HepG2 (cell line): ENCODE results near the gene RAP2A. TPM values are rescaled to one million over a fixed set of nuclear protein-coding genes. Genes with fewer than 3 reads are reported as not detected.

Source experiments
- ARNT2 ChIP-seq: sonication (generic); formaldehyde crosslinking; IDR thresholded peaks from 2 replicates; pipeline ENCODE4 v1.8.0; 2022; ENCODE audit warnings: mild to moderate bottlenecking, low read depth, missing genetic modification reagents, moderate library complexity
- HMG20B ChIP-seq: conservative IDR thresholded peaks from 2 replicates; pipeline ENCODE4 v1.6.1; 2016; ENCODE audit warnings: missing genetic modification reagents, missing compliant biosample characterization
- MED1 ChIP-seq: sonication (generic); formaldehyde crosslinking; IDR thresholded peaks from 2 replicates; pipeline ENCODE4 v1.4.0; 2020; ENCODE audit warnings: missing genetic modification reagents
- NAIF1 ChIP-seq: sonication (generic); formaldehyde crosslinking; IDR thresholded peaks from 2 replicates; pipeline ENCODE4 v1.5.0; 2020; ENCODE audit warnings: mild to moderate bottlenecking, missing genetic modification reagents, borderline replicate concordance
- NR3C1 ChIP-seq: sonication (generic); formaldehyde crosslinking; IDR thresholded peaks from 2 replicates; pipeline ENCODE4 v1.4.0; 2020; ENCODE audit warnings: missing genetic modification reagents
- POLR2A ChIP-seq, 2 experiments: IDR thresholded peaks; 2 replicates each; pipeline ENCODE4 v1.6.1; 2011; ENCODE audit warnings: low read depth in 2 of 2, low read length in 2 of 2, mild to moderate bottlenecking in 1 of 2, moderate library complexity in 1 of 2; ENCODE audit not compliant: insufficient read depth in 1 of 2
- SIX1 ChIP-seq: sonication (generic); formaldehyde crosslinking; IDR thresholded peaks from 2 replicates; pipeline ENCODE4 v1.4.0; 2020; ENCODE audit warnings: missing genetic modification reagents, borderline replicate concordance
- SRY ChIP-seq: sonication (generic); formaldehyde crosslinking; IDR thresholded peaks from 2 replicates; pipeline ENCODE4 v1.8.0; 2022; ENCODE audit warnings: mild to moderate bottlenecking, missing genetic modification reagents
- ZFP36L2 ChIP-seq: sonication (generic); formaldehyde crosslinking; IDR thresholded peaks from 2 replicates; pipeline ENCODE4 v1.4.0; 2020; ENCODE audit warnings: missing genetic modification reagents
- ZNF12 ChIP-seq: sonication (generic); formaldehyde crosslinking; IDR thresholded peaks from 2 replicates; pipeline ENCODE4 v1.5.0; 2020; ENCODE audit warnings: missing genetic modification reagents
- ZNF510 ChIP-seq: sonication (generic); formaldehyde crosslinking; IDR thresholded peaks from 2 replicates; pipeline ENCODE4 v1.4.0; 2020; ENCODE audit warnings: low read depth, mild to moderate bottlenecking, missing genetic modification reagents
- ZNF644 ChIP-seq: IDR thresholded peaks from 2 replicates; pipeline ENCODE4 v1.6.1; 2016; ENCODE audit warnings: low read depth
- polyA plus RNA-seq, 8 experiments: library from polyadenylated mRNA; depleted of rRNA in 3 of 8; stranded (reverse) in 7 of 8; unstranded in 1 of 8; fragments of >200 nt; fragmentation: Illumina TruSeq in 4 of 8; extraction: Trizol in 4 of 8; gene quantifications; 2 replicates each; pipeline versions ENCODE4 v1.2.1 to v1.2.3, GENCODE V29; 2011 to 2016; ENCODE audit warnings: low read depth in 4 of 8, missing spikeins in 1 of 8, mixed read lengths in 1 of 8; ENCODE audit not compliant: insufficient read depth in 1 of 8
- total RNA-seq, 5 experiments: library from RNA; depleted of rRNA; stranded (reverse); fragments of >200 nt; fragmentation: Illumina TruSeq; extraction: Trizol; gene quantifications; 2 replicates each; pipeline ENCODE4 v1.2.3, GENCODE V29; 2016; ENCODE audit warnings: low read depth in 1 of 5
- TF ChIP-seq, protein P1 (sequence below): sonication (generic); formaldehyde crosslinking; conservative IDR thresholded peaks from 2 replicates; pipeline ENCODE4 v1.4.0; 2020; ENCODE audit warnings: missing genetic modification reagents
- TF ChIP-seq, protein P2 (sequence below): sonication (generic); formaldehyde crosslinking; IDR thresholded peaks from 2 replicates; pipeline ENCODE4 v1.4.0; 2020; ENCODE audit warnings: missing genetic modification reagents, borderline replicate concordance
- TF ChIP-seq, protein P3 (sequence below): sonication (generic); formaldehyde crosslinking; conservative IDR thresholded peaks from 2 replicates; pipeline ENCODE4 v1.4.0; 2020; ENCODE audit warnings: missing genetic modification reagents
- TF ChIP-seq, protein P4 (sequence below): sonication (generic); formaldehyde crosslinking; IDR thresholded peaks from 2 replicates; pipeline ENCODE4 v1.8.0; 2022; ENCODE audit warnings: mild to moderate bottlenecking, missing genetic modification reagents
- TF ChIP-seq, protein P5 (sequence below): sonication (generic); formaldehyde crosslinking; IDR thresholded peaks from 2 replicates; pipeline ENCODE4 v1.5.0; 2020; ENCODE audit warnings: mild to moderate bottlenecking, low read depth, missing genetic modification reagents, borderline replicate concordance
- TF ChIP-seq, protein P6 (sequence below): sonication (generic); formaldehyde crosslinking; IDR thresholded peaks from 2 replicates; pipeline ENCODE4 v1.5.0; 2020; ENCODE audit warnings: missing genetic modification reagents

The RAP2A gene
- total and polyA plus RNA-seq, 2 of the 13 experiments (the other 11 are each of a cell fraction or from before 2014, with no cell fraction given) = 9.9 to 23.1 TPM

DNA sequence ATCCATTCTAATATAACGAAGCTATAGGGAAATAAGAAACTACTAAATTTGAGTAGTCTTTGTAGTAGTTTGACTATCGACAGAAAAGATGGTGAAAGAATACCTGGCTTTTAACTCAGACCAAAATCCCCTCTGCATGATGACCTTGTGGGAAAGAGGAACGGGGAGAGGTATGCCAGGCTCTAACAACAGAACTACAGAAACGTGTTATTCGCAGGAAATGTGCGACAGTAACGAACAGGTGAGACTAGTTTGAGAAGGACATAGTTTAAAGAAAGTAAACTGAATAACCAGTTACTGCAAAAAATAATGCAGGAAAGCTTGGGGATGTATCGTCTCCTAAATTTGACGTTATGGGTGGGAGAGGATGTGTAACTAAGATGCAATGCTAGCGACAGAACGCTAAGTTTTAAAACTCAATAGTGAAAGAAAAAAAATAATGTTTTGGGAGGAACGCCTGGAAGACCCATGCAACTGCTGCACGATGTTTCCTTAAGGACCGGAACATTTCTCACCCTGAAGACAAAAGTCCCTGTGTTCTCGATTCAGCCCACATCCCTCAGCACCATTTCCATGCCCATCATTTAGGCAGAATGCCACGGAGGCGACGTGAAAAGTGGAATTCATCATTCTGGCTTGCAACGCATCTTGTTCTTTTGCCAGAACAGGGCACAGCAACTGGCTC, 1.6 kb upstream of the RAP2A start (continued):
- TF ChIP-seq, protein P1, sequence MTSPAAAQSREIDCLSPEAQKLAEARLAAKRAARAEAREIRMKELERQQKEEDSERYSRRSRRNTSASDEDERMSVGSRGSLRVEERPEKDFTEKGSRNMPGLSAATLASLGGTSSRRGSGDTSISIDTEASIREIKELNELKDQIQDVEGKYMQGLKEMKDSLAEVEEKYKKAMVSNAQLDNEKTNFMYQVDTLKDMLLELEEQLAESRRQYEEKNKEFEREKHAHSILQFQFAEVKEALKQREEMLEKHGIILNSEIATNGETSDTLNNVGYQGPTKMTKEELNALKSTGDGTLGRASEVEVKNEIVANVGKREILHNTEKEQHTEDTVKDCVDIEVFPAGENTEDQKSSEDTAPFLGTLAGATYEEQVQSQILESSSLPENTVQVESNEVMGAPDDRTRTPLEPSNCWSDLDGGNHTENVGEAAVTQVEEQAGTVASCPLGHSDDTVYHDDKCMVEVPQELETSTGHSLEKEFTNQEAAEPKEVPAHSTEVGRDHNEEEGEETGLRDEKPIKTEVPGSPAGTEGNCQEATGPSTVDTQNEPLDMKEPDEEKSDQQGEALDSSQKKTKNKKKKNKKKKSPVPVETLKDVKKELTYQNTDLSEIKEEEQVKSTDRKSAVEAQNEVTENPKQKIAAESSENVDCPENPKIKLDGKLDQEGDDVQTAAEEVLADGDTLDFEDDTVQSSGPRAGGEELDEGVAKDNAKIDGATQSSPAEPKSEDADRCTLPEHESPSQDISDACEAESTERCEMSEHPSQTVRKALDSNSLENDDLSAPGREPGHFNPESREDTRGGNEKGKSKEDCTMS (CRISPR knock-in tag) = no peak
- TF ChIP-seq POLR2A (IDR thresholded peaks at IDR 0.05; ENCODE audit: insufficient read depth in 1 of 2, low read depth in 2 of 2, low read length in 2 of 2) = no peak
- no peak for TF ChIP-seq SRY (CRISPR knock-in tag)
- TF ChIP-seq NR3C1 (CRISPR knock-in tag) = no peak
- TF ChIP-seq ZNF644 (CRISPR knock-in tag) = no peak
- no peak for TF ChIP-seq ZFP36L2
- TF ChIP-seq ZNF12 (CRISPR knock-in tag) = no peak
- TF ChIP-seq, protein P2, sequence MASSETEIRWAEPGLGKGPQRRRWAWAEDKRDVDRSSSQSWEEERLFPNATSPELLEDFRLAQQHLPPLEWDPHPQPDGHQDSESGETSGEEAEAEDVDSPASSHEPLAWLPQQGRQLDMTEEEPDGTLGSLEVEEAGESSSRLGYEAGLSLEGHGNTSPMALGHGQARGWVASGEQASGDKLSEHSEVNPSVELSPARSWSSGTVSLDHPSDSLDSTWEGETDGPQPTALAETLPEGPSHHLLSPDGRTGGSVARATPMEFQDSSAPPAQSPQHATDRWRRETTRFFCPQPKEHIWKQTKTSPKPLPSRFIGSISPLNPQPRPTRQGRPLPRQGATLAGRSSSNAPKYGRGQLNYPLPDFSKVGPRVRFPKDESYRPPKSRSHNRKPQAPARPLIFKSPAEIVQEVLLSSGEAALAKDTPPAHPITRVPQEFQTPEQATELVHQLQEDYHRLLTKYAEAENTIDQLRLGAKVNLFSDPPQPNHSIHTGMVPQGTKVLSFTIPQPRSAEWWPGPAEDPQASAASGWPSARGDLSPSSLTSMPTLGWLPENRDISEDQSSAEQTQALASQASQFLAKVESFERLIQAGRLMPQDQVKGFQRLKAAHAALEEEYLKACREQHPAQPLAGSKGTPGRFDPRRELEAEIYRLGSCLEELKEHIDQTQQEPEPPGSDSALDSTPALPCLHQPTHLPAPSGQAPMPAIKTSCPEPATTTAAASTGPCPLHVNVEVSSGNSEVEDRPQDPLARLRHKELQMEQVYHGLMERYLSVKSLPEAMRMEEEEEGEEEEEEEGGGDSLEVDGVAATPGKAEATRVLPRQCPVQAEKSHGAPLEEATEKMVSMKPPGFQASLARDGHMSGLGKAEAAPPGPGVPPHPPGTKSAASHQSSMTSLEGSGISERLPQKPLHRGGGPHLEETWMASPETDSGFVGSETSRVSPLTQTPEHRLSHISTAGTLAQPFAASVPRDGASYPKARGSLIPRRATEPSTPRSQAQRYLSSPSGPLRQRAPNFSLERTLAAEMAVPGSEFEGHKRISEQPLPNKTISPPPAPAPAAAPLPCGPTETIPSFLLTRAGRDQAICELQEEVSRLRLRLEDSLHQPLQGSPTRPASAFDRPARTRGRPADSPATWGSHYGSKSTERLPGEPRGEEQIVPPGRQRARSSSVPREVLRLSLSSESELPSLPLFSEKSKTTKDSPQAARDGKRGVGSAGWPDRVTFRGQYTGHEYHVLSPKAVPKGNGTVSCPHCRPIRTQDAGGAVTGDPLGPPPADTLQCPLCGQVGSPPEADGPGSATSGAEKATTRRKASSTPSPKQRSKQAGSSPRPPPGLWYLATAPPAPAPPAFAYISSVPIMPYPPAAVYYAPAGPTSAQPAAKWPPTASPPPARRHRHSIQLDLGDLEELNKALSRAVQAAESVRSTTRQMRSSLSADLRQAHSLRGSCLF (CRISPR knock-in tag) = no peak
- no peak for TF ChIP-seq HMG20B (CRISPR knock-in tag)
- TF ChIP-seq, protein P3, sequence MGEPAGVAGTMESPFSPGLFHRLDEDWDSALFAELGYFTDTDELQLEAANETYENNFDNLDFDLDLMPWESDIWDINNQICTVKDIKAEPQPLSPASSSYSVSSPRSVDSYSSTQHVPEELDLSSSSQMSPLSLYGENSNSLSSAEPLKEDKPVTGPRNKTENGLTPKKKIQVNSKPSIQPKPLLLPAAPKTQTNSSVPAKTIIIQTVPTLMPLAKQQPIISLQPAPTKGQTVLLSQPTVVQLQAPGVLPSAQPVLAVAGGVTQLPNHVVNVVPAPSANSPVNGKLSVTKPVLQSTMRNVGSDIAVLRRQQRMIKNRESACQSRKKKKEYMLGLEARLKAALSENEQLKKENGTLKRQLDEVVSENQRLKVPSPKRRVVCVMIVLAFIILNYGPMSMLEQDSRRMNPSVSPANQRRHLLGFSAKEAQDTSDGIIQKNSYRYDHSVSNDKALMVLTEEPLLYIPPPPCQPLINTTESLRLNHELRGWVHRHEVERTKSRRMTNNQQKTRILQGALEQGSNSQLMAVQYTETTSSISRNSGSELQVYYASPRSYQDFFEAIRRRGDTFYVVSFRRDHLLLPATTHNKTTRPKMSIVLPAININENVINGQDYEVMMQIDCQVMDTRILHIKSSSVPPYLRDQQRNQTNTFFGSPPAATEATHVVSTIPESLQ (CRISPR knock-in tag) = no peak
- TF ChIP-seq NAIF1 (CRISPR knock-in tag) = peak; percentile 1
- TF ChIP-seq MED1 (CRISPR knock-in tag) = no peak
- TF ChIP-seq, protein P4, sequence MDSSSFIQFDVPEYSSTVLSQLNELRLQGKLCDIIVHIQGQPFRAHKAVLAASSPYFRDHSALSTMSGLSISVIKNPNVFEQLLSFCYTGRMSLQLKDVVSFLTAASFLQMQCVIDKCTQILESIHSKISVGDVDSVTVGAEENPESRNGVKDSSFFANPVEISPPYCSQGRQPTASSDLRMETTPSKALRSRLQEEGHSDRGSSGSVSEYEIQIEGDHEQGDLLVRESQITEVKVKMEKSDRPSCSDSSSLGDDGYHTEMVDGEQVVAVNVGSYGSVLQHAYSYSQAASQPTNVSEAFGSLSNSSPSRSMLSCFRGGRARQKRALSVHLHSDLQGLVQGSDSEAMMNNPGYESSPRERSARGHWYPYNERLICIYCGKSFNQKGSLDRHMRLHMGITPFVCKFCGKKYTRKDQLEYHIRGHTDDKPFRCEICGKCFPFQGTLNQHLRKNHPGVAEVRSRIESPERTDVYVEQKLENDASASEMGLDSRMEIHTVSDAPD = peak; percentile 75; the same call in 1 of the 2 replicates
- TF ChIP-seq ZNF510 (CRISPR knock-in tag) = 0 out of 2 replicates have a peak, but pooled peaks have one; percentile 45
- no peak for TF ChIP-seq ARNT2 (CRISPR knock-in tag)
- no peak for TF ChIP-seq SIX1 (CRISPR knock-in tag)
- TF ChIP-seq, protein P5, sequence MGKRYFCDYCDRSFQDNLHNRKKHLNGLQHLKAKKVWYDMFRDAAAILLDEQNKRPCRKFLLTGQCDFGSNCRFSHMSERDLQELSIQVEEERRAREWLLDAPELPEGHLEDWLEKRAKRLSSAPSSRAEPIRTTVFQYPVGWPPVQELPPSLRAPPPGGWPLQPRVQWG = no peak
- TF ChIP-seq, protein P6, sequence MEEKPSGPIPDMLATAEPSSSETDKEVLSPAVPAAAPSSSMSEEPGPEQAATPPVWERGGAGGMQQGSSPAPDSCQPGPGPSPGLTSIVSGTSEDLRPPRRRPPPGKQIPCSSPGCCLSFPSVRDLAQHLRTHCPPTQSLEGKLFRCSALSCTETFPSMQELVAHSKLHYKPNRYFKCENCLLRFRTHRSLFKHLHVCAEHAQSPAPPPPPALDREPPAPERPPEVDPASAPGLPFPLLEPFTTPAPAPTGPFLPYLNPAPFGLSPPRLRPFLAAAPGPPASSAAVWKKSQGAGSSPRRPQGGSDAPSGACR = no peak
